Kidney (tissue), 14 donors: ENCODE results near the gene SYTL4. TPM values are rescaled to one million over a fixed set of nuclear protein-coding genes. Genes with fewer than 3 reads are reported as not detected.
A peak's percentile ranks its signal among the peaks of the same experiment; 100 is the strongest.

Source experiments
- DNase-seq, 5 donors: peaks; one replicate each; pipeline ENCODE4 v3.0.0-alpha.2; 2013 to 2020
- FAIRE-seq: peaks from 2 replicates; lab custom pipeline; 2012; peaks lifted over from hg19 to GRCh38; lab: Jason Lieb, UNC
- H3K27ac ChIP-seq, 2 donors: one replicate each; pipeline ENCODE4 v1.7.0; 2013; ENCODE audit warnings: low read depth in 2 of 2, low read length in 2 of 2, inconsistent platforms in 1 of 2
- H3K27me3 ChIP-seq: one replicate; pipeline ENCODE4 v1.7.1; 2013; ENCODE audit warnings: low read length, inconsistent platforms; ENCODE audit not compliant: control insufficient read depth, insufficient read depth
- H3K36me3 ChIP-seq, 3 donors: one replicate each; pipeline versions ENCODE4 v1.7.0 to v1.7.1; 2013; ENCODE audit warnings: low read length in 3 of 3, control low read depth in 1 of 3, inconsistent platforms in 1 of 3; ENCODE audit not compliant: insufficient read depth in 3 of 3, control insufficient read depth in 2 of 3
- H3K4me1 ChIP-seq, 3 donors: one replicate each; pipeline versions ENCODE4 v1.7.0 to v1.7.1; 2013; ENCODE audit warnings: low read length in 3 of 3, inconsistent platforms in 1 of 3, low read depth in 1 of 3; ENCODE audit not compliant: control insufficient read depth in 2 of 3, insufficient read depth in 2 of 3
- H3K4me3 ChIP-seq, 3 donors: one replicate each; pipeline versions ENCODE4 v1.7.0 to v1.8.1; 2013; ENCODE audit warnings: low read length in 3 of 3, control low read depth in 1 of 3, inconsistent platforms in 1 of 3
- H3K9ac ChIP-seq, 3 donors: one replicate each; pipeline versions ENCODE4 v1.7.0 to v1.7.1; 2013; ENCODE audit warnings: low read length in 3 of 3, control low read depth in 1 of 3, inconsistent platforms in 1 of 3
- H3K9me3 ChIP-seq, 3 donors: one replicate each; pipeline versions ENCODE4 v1.7.0 to v1.7.1; 2013; ENCODE audit warnings: low read length in 3 of 3, control low read depth in 1 of 3, inconsistent platforms in 1 of 3; ENCODE audit not compliant: control insufficient read depth in 2 of 3, insufficient read depth in 1 of 3
- intact Hi-C: fragments of 100-400 bp; cut with DNase I; formaldehyde crosslinking; loops from one replicate; pipeline ENCODE4 v1.11.1; 2022
- polyA plus RNA-seq: library from polyadenylated mRNA; stranded (reverse); fragments of 350-450 nt; fragmentation: Illumina TruSeq; extraction: RNeasy Lipid Tissue Mini Kit (QIAGEN cat#74804); gene quantifications from one replicate; pipeline ENCODE4 v1.2.3, GENCODE V29; 2014; ENCODE audit warnings: low read depth, low replicate concordance; ENCODE audit not compliant: insufficient read depth
- total RNA-seq: library from RNA; stranded (reverse); fragmentation: NEBNext Ultra II Directional; extraction: Animal tissue kit (Norgen Biotek cat#: 25700); gene quantifications from one replicate; pipeline ENCODE4 v1.2.1, GENCODE V29; 2021
- TF ChIP-seq, protein P1 (sequence below): IDR thresholded peaks from 3 replicates; pipeline ENCODE4 v1.5.1; 2012; ENCODE audit warnings: mild to moderate bottlenecking, moderate library complexity, borderline replicate concordance; ENCODE audit not compliant: insufficient read depth; ENCODE audit errors: extremely low read depth
- donor health status: control.
- donor health status: control.
- donor health status: control.
- donor health status: control.
- donor health status: control.
- donor health status: DM: yes; HTN: yes; CAD: no.
- donor health status: Normal renal cell carcinoma (clear cell type).

Gene SYTL4
- total and polyA plus RNA-seq, 2 donors from 2014 or later, result 10.4 to 13.3 TPM

DNA sequence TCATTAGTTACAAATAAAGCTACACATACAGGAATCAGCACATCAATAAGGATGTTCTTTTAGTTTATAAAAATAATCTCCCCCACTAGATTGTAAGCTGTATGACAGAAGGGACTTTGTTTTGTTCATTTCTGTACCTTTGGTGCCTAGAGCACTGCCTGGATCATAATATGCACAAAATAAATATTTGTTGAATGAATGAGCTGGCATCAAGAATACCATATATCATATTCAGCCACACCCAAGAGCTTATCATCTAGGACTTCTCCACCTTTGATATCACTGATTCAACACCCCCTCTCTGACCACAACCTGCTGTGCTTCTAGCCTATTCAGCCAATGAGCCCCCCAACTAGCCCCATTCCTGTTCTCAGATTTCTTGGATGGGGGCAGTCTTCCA is 10.6 kb downstream of the SYTL4 start:
- Histone ChIP-seq H3K27ac (no peak overlapping the region), H3K4me1 (no peaks in the 10 kb centered on the region), H3K4me3 (no peak overlapping the region), H3K27me3 (no peaks in the 10 kb centered on the region), H3K36me3 (no peaks in the 10 kb centered on the region), H3K9me3 (no peaks in the 10 kb centered on the region), H3K9ac (no peak overlapping the region)
- intact Hi-C loops, result no loop called here
- TF ChIP-seq, protein P1, sequence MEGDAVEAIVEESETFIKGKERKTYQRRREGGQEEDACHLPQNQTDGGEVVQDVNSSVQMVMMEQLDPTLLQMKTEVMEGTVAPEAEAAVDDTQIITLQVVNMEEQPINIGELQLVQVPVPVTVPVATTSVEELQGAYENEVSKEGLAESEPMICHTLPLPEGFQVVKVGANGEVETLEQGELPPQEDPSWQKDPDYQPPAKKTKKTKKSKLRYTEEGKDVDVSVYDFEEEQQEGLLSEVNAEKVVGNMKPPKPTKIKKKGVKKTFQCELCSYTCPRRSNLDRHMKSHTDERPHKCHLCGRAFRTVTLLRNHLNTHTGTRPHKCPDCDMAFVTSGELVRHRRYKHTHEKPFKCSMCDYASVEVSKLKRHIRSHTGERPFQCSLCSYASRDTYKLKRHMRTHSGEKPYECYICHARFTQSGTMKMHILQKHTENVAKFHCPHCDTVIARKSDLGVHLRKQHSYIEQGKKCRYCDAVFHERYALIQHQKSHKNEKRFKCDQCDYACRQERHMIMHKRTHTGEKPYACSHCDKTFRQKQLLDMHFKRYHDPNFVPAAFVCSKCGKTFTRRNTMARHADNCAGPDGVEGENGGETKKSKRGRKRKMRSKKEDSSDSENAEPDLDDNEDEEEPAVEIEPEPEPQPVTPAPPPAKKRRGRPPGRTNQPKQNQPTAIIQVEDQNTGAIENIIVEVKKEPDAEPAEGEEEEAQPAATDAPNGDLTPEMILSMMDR, result no peak
- FAIRE-seq (no peak), DNase-seq (no peak)

DNA sequence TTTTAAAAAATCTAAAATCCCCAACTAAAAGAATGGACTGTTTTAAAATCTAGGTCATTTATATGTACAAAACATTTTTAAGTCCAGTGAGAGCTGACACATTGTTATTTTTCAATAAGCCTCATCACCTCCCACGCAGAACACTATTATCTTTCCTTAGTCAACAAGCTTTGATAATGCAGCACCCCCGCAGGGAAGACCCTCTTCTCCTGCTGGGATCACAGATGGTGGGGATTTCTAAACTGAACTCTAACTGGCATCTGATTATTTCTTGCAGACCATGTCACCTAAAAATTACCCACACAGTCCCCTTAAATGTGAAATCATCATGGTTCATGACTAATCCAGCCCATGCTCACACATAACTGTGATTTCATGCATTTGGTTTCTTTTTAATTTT is 11.6 kb downstream of the SYTL4 start:
- TF ChIP-seq, protein P1, result no peak

DNA sequence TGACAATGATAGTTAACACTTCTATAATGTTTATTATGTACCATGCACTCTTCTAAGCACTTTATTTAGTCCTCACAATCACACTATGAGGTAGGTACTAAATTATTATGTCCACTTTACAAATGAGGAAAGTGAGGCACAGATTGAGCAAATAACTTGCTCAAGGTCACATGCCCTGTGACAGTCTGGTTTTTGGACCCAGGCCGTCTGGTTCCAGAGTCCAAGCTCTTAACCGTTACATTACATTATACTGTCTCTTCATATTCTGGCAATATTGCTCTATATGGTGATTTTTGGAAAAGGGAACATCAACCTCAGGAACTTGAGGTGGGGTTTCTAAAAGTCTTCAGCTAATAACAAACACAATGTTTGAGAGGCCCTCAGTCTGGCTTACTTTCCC is 12.8 kb downstream of the SYTL4 start:
- FAIRE-seq (no peak), DNase-seq (no peak)
- H3K27me3 ChIP-seq, result no peaks in the 10 kb centered on the region
- no peak overlapping the region for H3K9ac ChIP-seq
- intact Hi-C loops, result no loop called here
- TF ChIP-seq, protein P1, result no peak
- no peak overlapping the region for H3K27ac ChIP-seq
- no peak overlapping the region for H3K4me3 ChIP-seq
- no peaks in the 10 kb centered on the region for H3K9me3 ChIP-seq
- H3K4me1 ChIP-seq, result no peaks in the 10 kb centered on the region
- H3K36me3 ChIP-seq, result no peaks in the 10 kb centered on the region

More for the DNA sequence above, 11.6 kb downstream of the SYTL4 start:
- Histone ChIP-seq H3K4me3 (no peak overlapping the region), H3K9ac (no peak overlapping the region), H3K36me3 (no peaks in the 10 kb centered on the region), H3K9me3 (no peaks in the 10 kb centered on the region), H3K27me3 (no peaks in the 10 kb centered on the region), H3K27ac (no peak overlapping the region), H3K4me1 (no peaks in the 10 kb centered on the region)
- intact Hi-C loops, result no loop called here
- peak in 1 of 5 donors; percentile 7 for DNase-seq
- no peak for FAIRE-seq

DNA sequence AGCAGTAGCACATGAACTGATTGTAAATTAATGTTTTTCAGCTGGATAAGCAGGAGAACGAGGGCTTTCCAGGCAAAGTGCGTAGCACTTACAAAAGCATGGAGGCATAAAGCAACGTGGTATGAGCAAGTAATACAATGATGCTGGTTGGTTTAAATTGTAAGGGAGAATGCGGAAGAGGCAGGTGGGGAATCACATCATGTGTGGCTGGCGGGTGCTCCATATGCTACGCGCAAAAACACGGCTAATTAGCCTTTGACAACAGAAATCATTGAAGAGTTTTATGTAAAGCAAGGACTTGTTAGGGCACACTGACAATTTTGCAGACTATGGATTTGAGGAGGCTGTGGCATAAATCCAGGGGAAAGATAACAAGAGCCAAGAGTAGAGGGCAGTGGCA is 14.6 kb downstream of the SYTL4 start:
- no peak overlapping the region for H3K4me3 ChIP-seq
- no peak overlapping the region for H3K9ac ChIP-seq
- FAIRE-seq (no peak), DNase-seq (no peak)
- TF ChIP-seq, protein P1, result no peak
- no peaks in the 10 kb centered on the region for H3K9me3 ChIP-seq
- H3K27ac ChIP-seq, result no peak overlapping the region
- intact Hi-C loops, result no loop called here
- no peaks in the 10 kb centered on the region for H3K4me1 ChIP-seq
- no peaks in the 10 kb centered on the region for H3K27me3 ChIP-seq
- H3K36me3 ChIP-seq, result no peaks in the 10 kb centered on the region
